Measurements from ENCODE around the gene NANOS2. TPM values are rescaled to one million over a fixed set of nuclear protein-coding genes. Genes with fewer than 3 reads are reported as not detected.

NANOS2 gene
- total and polyA plus RNA-seq, 2 of the 13 experiments (the other 11 are each of a cell fraction or from before 2014, with no cell fraction given), result not detected

DNA sequence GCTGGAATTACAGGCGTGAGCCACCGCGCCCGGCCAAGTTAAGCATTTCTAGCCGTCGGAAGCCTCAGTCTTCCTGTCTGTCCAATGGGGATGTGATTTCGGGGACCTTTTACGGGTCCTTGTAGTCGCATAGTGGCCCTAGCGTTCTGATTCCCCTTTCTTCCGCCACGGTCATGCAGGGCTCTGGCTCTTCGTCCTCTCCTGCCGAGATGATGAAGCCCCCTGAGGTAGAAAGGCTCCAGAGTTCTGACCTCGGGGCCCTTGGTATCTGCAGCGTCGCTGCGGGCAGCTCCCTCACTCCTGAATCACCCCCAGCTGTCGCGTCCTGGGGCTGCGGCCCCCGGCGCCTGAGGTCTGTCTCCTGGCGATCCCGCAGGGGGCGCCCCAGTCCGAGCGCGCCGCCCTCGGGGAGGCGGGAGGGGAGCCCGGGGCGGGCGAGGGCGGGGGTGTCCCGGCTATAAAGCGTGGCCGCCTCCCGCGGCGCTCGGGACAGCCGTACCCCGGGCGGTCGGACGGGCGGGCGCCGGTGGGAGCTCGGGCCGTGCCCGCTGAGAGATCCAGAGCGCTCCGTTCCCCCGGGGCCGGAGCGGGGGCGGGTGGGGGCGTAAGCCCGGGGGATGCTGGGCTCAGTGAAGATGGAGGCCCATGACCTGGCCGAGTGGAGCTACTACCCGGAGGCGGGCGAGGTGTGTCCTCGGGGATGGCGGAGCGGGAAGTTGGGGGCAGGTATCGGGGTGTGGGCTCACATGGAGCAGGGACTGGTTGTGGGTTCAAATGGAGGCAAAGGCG is 50.5 kb downstream of the NANOS2 start, which contains the start of gene FOXA3 (continued):
- TF ChIP-seq AGO2 (optimal IDR thresholded peaks at IDR 0.05; ENCODE audit: low read depth, low read length) (peak; percentile 42), ZNF264 (CRISPR knock-in tag; IDR thresholded peaks at IDR 0.05) (no peak; the same call in 1 of the 2 replicates), HOXD1 (CRISPR knock-in tag; IDR thresholded peaks at IDR 0.05) (peak; percentile 33; the same call in 1 of the 2 replicates), REL (CRISPR knock-in tag; conservative IDR thresholded peaks at IDR 0.05) (no peak), IRX3 (CRISPR knock-in tag; IDR thresholded peaks at IDR 0.05; ENCODE audit: borderline replicate concordance, low read depth) (no peak), RAD21 (CRISPR knock-in tag; IDR thresholded peaks at IDR 0.05) (peak; percentile 98), FOSL2 (CRISPR knock-in tag; IDR thresholded peaks at IDR 0.05) (0 out of 2 replicates have a peak, but pooled peaks have one; percentile 29), ZNF17 (CRISPR knock-in tag; IDR thresholded peaks at IDR 0.05) (no peak), TCF7 (IDR thresholded peaks at IDR 0.05; ENCODE audit: low read depth) (no peak), RFX3 (CRISPR knock-in tag; IDR thresholded peaks at IDR 0.05) (no peak), ZMYM4 (CRISPR knock-in tag; IDR thresholded peaks at IDR 0.05) (peak; percentile 41; the same call in 1 of the 2 replicates), RFXAP (CRISPR knock-in tag; IDR thresholded peaks at IDR 0.05; ENCODE audit: borderline replicate concordance) (no peak), NR3C1 (CRISPR knock-in tag; IDR thresholded peaks at IDR 0.05) (no peak)
- TF ChIP-seq, protein P1, sequence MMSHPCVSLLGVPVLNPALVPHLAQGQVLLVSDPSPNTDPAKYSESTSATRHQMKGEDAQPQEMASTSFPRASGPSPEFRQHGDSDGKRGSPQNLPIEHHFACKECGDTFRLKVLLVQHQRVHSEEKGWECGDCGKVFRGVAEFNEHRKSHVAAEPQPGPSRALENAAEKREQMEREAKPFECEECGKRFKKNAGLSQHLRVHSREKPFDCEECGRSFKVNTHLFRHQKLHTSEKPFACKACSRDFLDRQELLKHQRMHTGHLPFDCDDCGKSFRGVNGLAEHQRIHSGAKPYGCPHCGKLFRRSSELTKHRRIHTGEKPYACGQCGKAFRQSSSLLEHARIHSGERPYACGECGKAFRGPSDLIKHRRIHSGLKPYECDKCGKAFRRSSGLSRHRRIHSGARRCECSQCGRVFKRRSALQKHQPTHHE (CRISPR knock-in tag; IDR thresholded peaks at IDR 0.05; ENCODE audit: borderline replicate concordance), result 0 out of 2 replicates have a peak, but pooled peaks have one; percentile 66
- TF ChIP-seq, protein P2, sequence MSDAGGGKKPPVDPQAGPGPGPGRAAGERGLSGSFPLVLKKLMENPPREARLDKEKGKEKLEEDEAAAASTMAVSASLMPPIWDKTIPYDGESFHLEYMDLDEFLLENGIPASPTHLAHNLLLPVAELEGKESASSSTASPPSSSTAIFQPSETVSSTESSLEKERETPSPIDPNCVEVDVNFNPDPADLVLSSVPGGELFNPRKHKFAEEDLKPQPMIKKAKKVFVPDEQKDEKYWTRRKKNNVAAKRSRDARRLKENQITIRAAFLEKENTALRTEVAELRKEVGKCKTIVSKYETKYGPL (CRISPR knock-in tag; IDR thresholded peaks at IDR 0.05), result no peak; the same call in 1 of the 2 replicates
- TF ChIP-seq, protein P3, sequence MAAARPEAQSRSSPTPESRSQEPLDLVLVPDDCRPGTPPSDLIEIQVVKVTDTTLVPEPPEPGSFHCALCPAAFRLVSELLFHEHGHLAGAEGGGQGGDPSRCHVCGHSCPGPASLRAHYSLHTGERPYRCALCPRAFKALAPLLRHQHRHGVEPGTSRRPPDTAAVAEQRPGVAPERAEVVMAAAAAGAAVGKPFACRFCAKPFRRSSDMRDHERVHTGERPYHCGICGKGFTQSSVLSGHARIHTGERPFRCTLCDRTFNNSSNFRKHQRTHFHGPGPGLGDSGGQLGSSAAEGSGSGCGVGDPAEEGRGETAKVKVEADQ (CRISPR knock-in tag; IDR thresholded peaks at IDR 0.05; ENCODE audit: borderline replicate concordance), result no peak
- TF ChIP-seq, protein P4, sequence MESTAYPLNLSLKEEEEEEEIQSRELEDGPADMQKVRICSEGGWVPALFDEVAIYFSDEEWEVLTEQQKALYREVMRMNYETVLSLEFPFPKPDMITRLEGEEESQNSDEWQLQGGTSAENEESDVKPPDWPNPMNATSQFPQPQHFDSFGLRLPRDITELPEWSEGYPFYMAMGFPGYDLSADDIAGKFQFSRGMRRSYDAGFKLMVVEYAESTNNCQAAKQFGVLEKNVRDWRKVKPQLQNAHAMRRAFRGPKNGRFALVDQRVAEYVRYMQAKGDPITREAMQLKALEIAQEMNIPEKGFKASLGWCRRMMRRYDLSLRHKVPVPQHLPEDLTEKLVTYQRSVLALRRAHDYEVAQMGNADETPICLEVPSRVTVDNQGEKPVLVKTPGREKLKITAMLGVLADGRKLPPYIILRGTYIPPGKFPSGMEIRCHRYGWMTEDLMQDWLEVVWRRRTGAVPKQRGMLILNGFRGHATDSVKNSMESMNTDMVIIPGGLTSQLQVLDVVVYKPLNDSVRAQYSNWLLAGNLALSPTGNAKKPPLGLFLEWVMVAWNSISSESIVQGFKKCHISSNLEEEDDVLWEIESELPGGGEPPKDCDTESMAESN (CRISPR knock-in tag; conservative IDR thresholded peaks at IDR 0.05), result peak; percentile 82
- TF ChIP-seq, protein P5, sequence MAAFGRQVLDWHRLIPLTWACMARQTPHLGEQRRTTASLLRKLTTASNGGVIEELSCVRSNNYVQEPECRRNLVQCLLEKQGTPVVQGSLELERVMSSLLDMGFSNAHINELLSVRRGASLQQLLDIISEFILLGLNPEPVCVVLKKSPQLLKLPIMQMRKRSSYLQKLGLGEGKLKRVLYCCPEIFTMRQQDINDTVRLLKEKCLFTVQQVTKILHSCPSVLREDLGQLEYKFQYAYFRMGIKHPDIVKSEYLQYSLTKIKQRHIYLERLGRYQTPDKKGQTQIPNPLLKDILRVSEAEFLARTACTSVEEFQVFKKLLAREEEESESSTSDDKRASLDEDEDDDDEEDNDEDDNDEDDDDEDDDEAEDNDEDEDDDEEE (CRISPR knock-in tag; IDR thresholded peaks at IDR 0.05), result no peak
- TF ChIP-seq, protein P6, sequence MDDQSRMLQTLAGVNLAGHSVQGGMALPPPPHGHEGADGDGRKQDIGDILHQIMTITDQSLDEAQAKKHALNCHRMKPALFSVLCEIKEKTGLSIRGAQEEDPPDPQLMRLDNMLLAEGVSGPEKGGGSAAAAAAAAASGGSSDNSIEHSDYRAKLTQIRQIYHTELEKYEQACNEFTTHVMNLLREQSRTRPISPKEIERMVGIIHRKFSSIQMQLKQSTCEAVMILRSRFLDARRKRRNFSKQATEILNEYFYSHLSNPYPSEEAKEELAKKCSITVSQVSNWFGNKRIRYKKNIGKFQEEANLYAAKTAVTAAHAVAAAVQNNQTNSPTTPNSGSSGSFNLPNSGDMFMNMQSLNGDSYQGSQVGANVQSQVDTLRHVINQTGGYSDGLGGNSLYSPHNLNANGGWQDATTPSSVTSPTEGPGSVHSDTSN (CRISPR knock-in tag; IDR thresholded peaks at IDR 0.05; ENCODE audit: borderline replicate concordance), result no peak; the same call in 1 of the 2 replicates
- TF ChIP-seq, protein P7, sequence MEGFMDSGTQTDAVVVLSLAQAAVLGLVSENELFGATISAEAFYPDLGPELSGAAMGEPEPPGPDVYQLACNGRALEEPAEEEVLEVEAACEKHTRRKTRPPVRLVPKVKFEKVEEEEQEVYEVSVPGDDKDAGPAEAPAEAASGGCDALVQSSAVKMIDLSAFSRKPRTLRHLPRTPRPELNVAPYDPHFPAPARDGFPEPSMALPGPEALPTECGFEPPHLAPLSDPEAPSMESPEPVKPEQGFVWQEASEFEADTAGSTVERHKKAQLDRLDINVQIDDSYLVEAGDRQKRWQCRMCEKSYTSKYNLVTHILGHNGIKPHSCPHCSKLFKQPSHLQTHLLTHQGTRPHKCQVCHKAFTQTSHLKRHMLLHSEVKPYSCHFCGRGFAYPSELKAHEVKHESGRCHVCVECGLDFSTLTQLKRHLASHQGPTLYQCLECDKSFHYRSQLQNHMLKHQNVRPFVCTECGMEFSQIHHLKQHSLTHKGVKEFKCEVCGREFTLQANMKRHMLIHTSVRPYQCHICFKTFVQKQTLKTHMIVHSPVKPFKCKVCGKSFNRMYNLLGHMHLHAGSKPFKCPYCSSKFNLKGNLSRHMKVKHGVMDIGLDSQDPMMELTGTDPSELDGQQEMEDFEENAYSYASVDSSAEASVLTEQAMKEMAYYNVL (CRISPR knock-in tag; IDR thresholded peaks at IDR 0.05; ENCODE audit: borderline replicate concordance), result no peak; the same call in 1 of the 2 replicates

All from HepG2 (cell line).